ENCODE data around the gene SLC6A5. TPM values are rescaled to one million over a fixed set of nuclear protein-coding genes. Genes with fewer than 3 reads are reported as not detected.

SLC6A5 gene
- total and polyA plus RNA-seq, 2 experiments from 2014 or later = 0.03 TPM; not detected in 1

- DNase-seq (ENCODE audit: low spot score) = no peak
- TF ChIP-seq CTCF (IDR thresholded peaks at IDR 0.05; ENCODE audit: poor library complexity) = no peak
- TF ChIP-seq EZH2 (IDR thresholded peaks at IDR 0.05; ENCODE audit: borderline replicate concordance) = no peak
- no peak for TF ChIP-seq EZH2phosphoT487 (IDR thresholded peaks at IDR 0.05; ENCODE audit: low read depth, severe bottlenecking, unreplicated experiment)
- no peaks in the 10 kb centered on the region for H3K9me2 ChIP-seq (replicated peaks; ENCODE audit: insufficient read depth)
Observed at GRCh38 chr11:20595101-20595500, 4.3 kb upstream of the SLC6A5 start.

GRCh38 chr11:20596205-20597153 is 2.9 kb upstream of the SLC6A5 start:
- Histone ChIP-seq H3K4me2 (peak overlapping the region; percentile 70), H3K27me3 (peaks cover 84% of the 10 kb centered on the region), H4K20me1 (ENCODE audit: insufficient read depth, poor library complexity, severe bottlenecking) (no peaks in the 10 kb centered on the region), H3K9me3 (ENCODE audit: low read depth) (no peaks in the 10 kb centered on the region), H3K4me3 (no peak overlapping the region), H3K79me2 (no peaks in the 10 kb centered on the region), H2AFZ (no peak overlapping the region), H3K27ac (no peak overlapping the region), H3K36me3 (replicated peaks; ENCODE audit: insufficient read depth, low read depth) (no peaks in the 10 kb centered on the region), H3K9me2 (replicated peaks; ENCODE audit: insufficient read depth) (no peaks in the 10 kb centered on the region), H3K4me1 (ENCODE audit: insufficient read depth) (no peaks in the 10 kb centered on the region)
- TF ChIP-seq EZH2 (IDR thresholded peaks at IDR 0.05; ENCODE audit: borderline replicate concordance) (no peak), CTCF (IDR thresholded peaks at IDR 0.05; ENCODE audit: poor library complexity) (no peak), EZH2phosphoT487 (IDR thresholded peaks at IDR 0.05; ENCODE audit: low read depth, severe bottlenecking, unreplicated experiment) (no peak)
- WGBS (ENCODE audit: low lambda C conversion rate, missing lambda C conversion rate) = 27% methylated on average over 57 of the region's 57 CpGs
- DNase-seq (ENCODE audit: low spot score) = no peak

More at GRCh38 chr11:20595101-20595500, 4.3 kb upstream of the SLC6A5 start:
- no peaks in the 10 kb centered on the region for H3K4me1 ChIP-seq (ENCODE audit: insufficient read depth)
- H3K36me3 ChIP-seq (replicated peaks; ENCODE audit: insufficient read depth, low read depth) = no peaks in the 10 kb centered on the region
- H3K4me3 ChIP-seq = no peak overlapping the region
- no peak overlapping the region for H2AFZ ChIP-seq
- H4K20me1 ChIP-seq (ENCODE audit: insufficient read depth, poor library complexity, severe bottlenecking) = no peaks in the 10 kb centered on the region
- peaks cover 71% of the 10 kb centered on the region for H3K27me3 ChIP-seq
- H3K79me2 ChIP-seq = no peaks in the 10 kb centered on the region
- H3K27ac ChIP-seq = no peak overlapping the region
- H3K4me2 ChIP-seq = no peak overlapping the region
- H3K9me3 ChIP-seq (ENCODE audit: low read depth) = no peaks in the 10 kb centered on the region
- WGBS (ENCODE audit: low lambda C conversion rate, missing lambda C conversion rate) = 90% methylated on average over 5 of the region's 5 CpGs

GRCh38 chr11:20597154-20597679 is 2.2 kb upstream of the SLC6A5 start:
- Histone ChIP-seq H3K36me3 (replicated peaks; ENCODE audit: insufficient read depth, low read depth) (no peaks in the 10 kb centered on the region), H3K4me3 (no peak overlapping the region), H3K4me2 (peak overlapping the region; percentile 70), H3K4me1 (ENCODE audit: insufficient read depth) (no peaks in the 10 kb centered on the region), H3K27me3 (peaks cover 92% of the 10 kb centered on the region), H2AFZ (no peak overlapping the region), H3K79me2 (no peaks in the 10 kb centered on the region), H3K9me3 (ENCODE audit: low read depth) (no peaks in the 10 kb centered on the region), H3K27ac (no peak overlapping the region), H4K20me1 (ENCODE audit: insufficient read depth, poor library complexity, severe bottlenecking) (no peaks in the 10 kb centered on the region), H3K9me2 (replicated peaks; ENCODE audit: insufficient read depth) (no peaks in the 10 kb centered on the region)
- peak; percentile 90 for TF ChIP-seq EZH2 (IDR thresholded peaks at IDR 0.05; ENCODE audit: borderline replicate concordance)
- no peak for TF ChIP-seq CTCF (IDR thresholded peaks at IDR 0.05; ENCODE audit: poor library complexity)
- peak; percentile 90 for TF ChIP-seq EZH2phosphoT487 (IDR thresholded peaks at IDR 0.05; ENCODE audit: low read depth, severe bottlenecking, unreplicated experiment)
- DNase-seq (ENCODE audit: low spot score) = no peak
- WGBS (ENCODE audit: low lambda C conversion rate, missing lambda C conversion rate) = 3% methylated on average over 38 of the region's 41 CpGs

Data from hepatocyte (in vitro differentiated cells).